Activated T-cell treated with anti-CD3 and anti-CD28 coated beads, Interleukin-2, amount 50 U/mL, for 72 hours (primary cell): ENCODE measurements around the gene SPON1. TPM values are rescaled to one million over a fixed set of nuclear protein-coding genes. Genes with fewer than 3 reads are reported as not detected.

Source experiments
- ATAC-seq, 2 donors: fragments of 150-1000 bp; cut with Tn5 transposase; replicated peaks in 1 of 2; 2 replicates each; pipeline ENCODE4 v1.10.0; 2021; ENCODE audit warnings: moderate library complexity in 2 of 2, mild to moderate bottlenecking in 1 of 2
- DNase-seq, 2 donors: peaks; one replicate each; pipeline ENCODE4 v3.0.0; 2021 to 2022; ENCODE audit warnings: mixed read lengths in 1 of 2
- H3K27ac Mint-ChIP-seq: one replicate; pipeline ENCODE4 v1.8.0; 2022; ENCODE audit warnings: mild to moderate bottlenecking, moderate library complexity, mixed read lengths
- H3K27me3 Mint-ChIP-seq: one replicate; pipeline ENCODE4 v1.8.0; 2022; ENCODE audit warnings: low read depth, mixed read lengths
- H3K36me3 Mint-ChIP-seq, 2 donors: one replicate each; pipeline ENCODE4 v1.8.0; 2022; ENCODE audit warnings: mixed read lengths in 2 of 2, mild to moderate bottlenecking in 1 of 2; ENCODE audit not compliant: insufficient read depth in 2 of 2
- H3K4me1 Mint-ChIP-seq: one replicate; pipeline ENCODE4 v1.8.0; 2022; ENCODE audit warnings: low read depth, mixed read lengths
- H3K4me3 Mint-ChIP-seq, 2 donors: one replicate each; pipeline ENCODE4 v1.8.0; 2022; ENCODE audit warnings: mild to moderate bottlenecking in 2 of 2, mixed read lengths in 2 of 2, moderate library complexity in 2 of 2
- H3K9me3 Mint-ChIP-seq, 2 donors: one replicate each; pipeline ENCODE4 v1.8.0; 2022; ENCODE audit warnings: mixed read lengths in 2 of 2
- total RNA-seq, 2 donors: library from RNA; stranded (reverse); gene quantifications; one replicate each; pipeline ENCODE4 v1.2.3, GENCODE V29; 2022

SPON1 gene
- total RNA-seq, 2 donors from 2014 or later, result 0.12 to 0.16 TPM

GRCh38 chr11:14306481-14306880 lies 344.0 kb downstream of the SPON1 start:
- DNase-seq (no peak), ATAC-seq (no peak)
- Mint-ChIP-seq H3K27ac (no peak overlapping the region), H3K4me3 (no peak overlapping the region), H3K4me1 (peaks cover 15% of the 10 kb centered on the region), H3K36me3 (no peaks in the 10 kb centered on the region), H3K27me3 (no peaks in the 10 kb centered on the region), H3K9me3 (no peaks in the 10 kb centered on the region)

GRCh38 chr11:14308114-14308896 lies 345.8 kb downstream of the SPON1 start:
- ATAC-seq (peak; percentile 66 to 69), DNase-seq (no peak)
- H3K4me3 Mint-ChIP-seq, result no peak overlapping the region
- no peaks in the 10 kb centered on the region for H3K9me3 Mint-ChIP-seq
- no peaks in the 10 kb centered on the region for H3K27me3 Mint-ChIP-seq
- peaks cover 21% of the 10 kb centered on the region for H3K4me1 Mint-ChIP-seq
- no peaks in the 10 kb centered on the region for H3K36me3 Mint-ChIP-seq
- no peak overlapping the region for H3K27ac Mint-ChIP-seq

GRCh38 chr11:14308897-14309387 lies 346.4 kb downstream of the SPON1 start:
- DNase-seq (no peak), ATAC-seq (peak; percentile 11 to 13)
- Mint-ChIP-seq H3K4me3 (no peak overlapping the region), H3K4me1 (peaks cover 27% of the 10 kb centered on the region), H3K27ac (no peak overlapping the region), H3K9me3 (no peaks in the 10 kb centered on the region), H3K36me3 (no peaks in the 10 kb centered on the region), H3K27me3 (no peaks in the 10 kb centered on the region)

- Mint-ChIP-seq H3K4me3 (no peak overlapping the region), H3K9me3 (no peaks in the 10 kb centered on the region), H3K4me1 (peaks cover 32% of the 10 kb centered on the region), H3K36me3 (no peaks in the 10 kb centered on the region), H3K27me3 (no peaks in the 10 kb centered on the region), H3K27ac (no peak overlapping the region)
- DNase-seq, result no peak
- ATAC-seq, result no peak
Measured at GRCh38 chr11:14309425-14310192, 347.1 kb downstream of the SPON1 start.

- Mint-ChIP-seq H3K27ac (no peak overlapping the region), H3K4me3 (no peak overlapping the region), H3K4me1 (peaks cover 39% of the 10 kb centered on the region), H3K36me3 (no peaks in the 10 kb centered on the region), H3K27me3 (no peaks in the 10 kb centered on the region), H3K9me3 (no peaks in the 10 kb centered on the region)
- ATAC-seq (no peak), DNase-seq (no peak)
Measured at GRCh38 chr11:14310679-14311078, 348.2 kb downstream of the SPON1 start.

- ATAC-seq (peak; percentile 39 to 52), DNase-seq (no peak)
- Mint-ChIP-seq H3K9me3 (no peaks in the 10 kb centered on the region), H3K4me1 (peaks cover 35% of the 10 kb centered on the region), H3K27ac (peak overlapping the region; percentile 1), H3K4me3 (peak overlapping the region; percentile 23 to 41), H3K27me3 (no peaks in the 10 kb centered on the region), H3K36me3 (no peaks in the 10 kb centered on the region)
Measured at GRCh38 chr11:14312736-14313438, 350.4 kb downstream of the SPON1 start.

- no peak for ATAC-seq
- Mint-ChIP-seq H3K27me3 (no peaks in the 10 kb centered on the region), H3K4me3 (no peak overlapping the region), H3K27ac (no peak overlapping the region), H3K4me1 (peaks cover 43% of the 10 kb centered on the region), H3K9me3 (no peaks in the 10 kb centered on the region), H3K36me3 (no peaks in the 10 kb centered on the region)
- no peak for DNase-seq
Measured at GRCh38 chr11:14314127-14314526, 351.6 kb downstream of the SPON1 start.

GRCh38 chr11:14315130-14315529 lies 352.6 kb downstream of the SPON1 start:
- Mint-ChIP-seq H3K27me3 (no peaks in the 10 kb centered on the region), H3K4me1 (peaks cover 54% of the 10 kb centered on the region), H3K4me3 (peak overlapping the region in 1 of 2 donors; percentile 1), H3K9me3 (no peaks in the 10 kb centered on the region), H3K27ac (no peak overlapping the region), H3K36me3 (no peaks in the 10 kb centered on the region)
- ATAC-seq, result no peak
- no peak for DNase-seq
